ENCODE results near the gene MICAL3. TPM values are rescaled to one million over a fixed set of nuclear protein-coding genes. Genes with fewer than 3 reads are reported as not detected.

MICAL3 gene
- polyA plus RNA-seq, 1 donor from 2014 or later: 28.1 TPM

DNA sequence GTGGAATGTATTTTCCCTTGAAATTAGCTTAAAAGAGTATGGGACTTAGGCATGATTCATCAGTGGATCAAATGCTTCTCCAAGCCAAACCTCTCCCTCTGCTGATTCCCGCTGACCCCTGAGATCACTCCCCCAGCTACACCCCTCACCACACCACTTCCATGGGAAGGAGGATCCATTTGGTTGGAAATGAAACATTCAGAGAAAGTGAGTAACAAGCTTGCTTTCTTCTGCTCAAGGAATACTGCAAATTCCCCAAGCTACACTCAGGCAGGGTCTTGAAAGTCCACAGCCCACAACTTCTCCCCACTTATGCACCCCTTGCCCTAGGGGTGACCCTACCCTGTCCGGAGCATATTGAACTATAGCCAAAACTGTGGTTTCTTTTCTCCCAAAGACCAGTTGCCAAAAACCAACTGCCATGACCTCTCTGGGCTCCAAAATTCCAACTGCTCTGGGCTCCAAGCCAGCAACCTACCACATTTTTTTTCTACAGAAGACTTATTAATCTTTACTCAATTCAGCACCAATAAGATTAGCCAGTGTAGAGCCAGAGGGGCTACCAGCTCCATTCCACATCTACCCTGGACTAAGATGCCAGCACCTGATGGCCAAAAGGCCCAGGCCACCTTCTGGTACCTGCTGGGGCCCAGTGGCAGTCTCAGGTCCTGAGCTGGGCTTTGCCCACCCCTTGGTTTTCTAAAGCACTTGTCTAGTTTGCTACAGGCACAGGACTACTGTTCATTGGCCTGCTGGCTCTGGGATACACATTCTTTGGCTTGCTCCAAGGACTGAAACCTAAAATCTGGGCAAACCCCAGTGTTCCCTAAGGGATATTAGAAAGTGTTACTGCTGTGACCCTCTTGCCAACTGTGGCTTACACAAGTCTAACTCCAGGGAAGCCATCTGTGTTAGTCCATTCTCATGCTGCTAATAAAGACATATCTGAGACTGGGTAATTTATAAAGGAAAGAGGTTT lies 101.1 kb downstream of the MICAL3 start:
- TF ChIP-seq, protein P1, sequence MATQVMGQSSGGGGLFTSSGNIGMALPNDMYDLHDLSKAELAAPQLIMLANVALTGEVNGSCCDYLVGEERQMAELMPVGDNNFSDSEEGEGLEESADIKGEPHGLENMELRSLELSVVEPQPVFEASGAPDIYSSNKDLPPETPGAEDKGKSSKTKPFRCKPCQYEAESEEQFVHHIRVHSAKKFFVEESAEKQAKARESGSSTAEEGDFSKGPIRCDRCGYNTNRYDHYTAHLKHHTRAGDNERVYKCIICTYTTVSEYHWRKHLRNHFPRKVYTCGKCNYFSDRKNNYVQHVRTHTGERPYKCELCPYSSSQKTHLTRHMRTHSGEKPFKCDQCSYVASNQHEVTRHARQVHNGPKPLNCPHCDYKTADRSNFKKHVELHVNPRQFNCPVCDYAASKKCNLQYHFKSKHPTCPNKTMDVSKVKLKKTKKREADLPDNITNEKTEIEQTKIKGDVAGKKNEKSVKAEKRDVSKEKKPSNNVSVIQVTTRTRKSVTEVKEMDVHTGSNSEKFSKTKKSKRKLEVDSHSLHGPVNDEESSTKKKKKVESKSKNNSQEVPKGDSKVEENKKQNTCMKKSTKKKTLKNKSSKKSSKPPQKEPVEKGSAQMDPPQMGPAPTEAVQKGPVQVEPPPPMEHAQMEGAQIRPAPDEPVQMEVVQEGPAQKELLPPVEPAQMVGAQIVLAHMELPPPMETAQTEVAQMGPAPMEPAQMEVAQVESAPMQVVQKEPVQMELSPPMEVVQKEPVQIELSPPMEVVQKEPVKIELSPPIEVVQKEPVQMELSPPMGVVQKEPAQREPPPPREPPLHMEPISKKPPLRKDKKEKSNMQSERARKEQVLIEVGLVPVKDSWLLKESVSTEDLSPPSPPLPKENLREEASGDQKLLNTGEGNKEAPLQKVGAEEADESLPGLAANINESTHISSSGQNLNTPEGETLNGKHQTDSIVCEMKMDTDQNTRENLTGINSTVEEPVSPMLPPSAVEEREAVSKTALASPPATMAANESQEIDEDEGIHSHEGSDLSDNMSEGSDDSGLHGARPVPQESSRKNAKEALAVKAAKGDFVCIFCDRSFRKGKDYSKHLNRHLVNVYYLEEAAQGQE (IDR thresholded peaks at IDR 0.05; ENCODE audit: borderline replicate concordance): no peak
- no peak for TF ChIP-seq SMC3 (conservative IDR thresholded peaks at IDR 0.05; ENCODE audit: poor library complexity)
- TF ChIP-seq EZH2 (IDR thresholded peaks at IDR 0.05; ENCODE audit: borderline replicate concordance, insufficient read depth, low read length, poor library complexity, severe bottlenecking): no peak
- TF ChIP-seq POLR2AphosphoS5 (IDR thresholded peaks at IDR 0.05): no peak
- peaks cover 3% of the 10 kb centered on the region for H4K20me1 ChIP-seq (ENCODE audit: insufficient read depth)
- H3K9ac ChIP-seq (ENCODE audit: low read length): no peak overlapping the region
- no peaks in the 10 kb centered on the region for H3K27me3 ChIP-seq (ENCODE audit: insufficient read depth, low read depth, low read length)
- H2AFZ ChIP-seq (ENCODE audit: low read depth, low read length): no peak overlapping the region
- no peak overlapping the region for H3K4me2 ChIP-seq (ENCODE audit: low read length)
- peaks cover 7% of the 10 kb centered on the region for H3K79me2 ChIP-seq (replicated peaks; ENCODE audit: insufficient read depth, low read length)
- no peaks in the 10 kb centered on the region for H3K36me3 ChIP-seq (ENCODE audit: insufficient read depth, low read length)
- no peaks in the 10 kb centered on the region for H3F3A ChIP-seq (ENCODE audit: insufficient read depth, low read length, poor library complexity, severe bottlenecking)
- H3K4me3 ChIP-seq (ENCODE audit: low read length): no peak overlapping the region
- H3K9me3 ChIP-seq (ENCODE audit: low read length): no peaks in the 10 kb centered on the region
- no peaks in the 10 kb centered on the region for H3K9me2 ChIP-seq (ENCODE audit: insufficient read depth, low read length)
- no peak overlapping the region for H3K27ac ChIP-seq (ENCODE audit: low read length)

DNA sequence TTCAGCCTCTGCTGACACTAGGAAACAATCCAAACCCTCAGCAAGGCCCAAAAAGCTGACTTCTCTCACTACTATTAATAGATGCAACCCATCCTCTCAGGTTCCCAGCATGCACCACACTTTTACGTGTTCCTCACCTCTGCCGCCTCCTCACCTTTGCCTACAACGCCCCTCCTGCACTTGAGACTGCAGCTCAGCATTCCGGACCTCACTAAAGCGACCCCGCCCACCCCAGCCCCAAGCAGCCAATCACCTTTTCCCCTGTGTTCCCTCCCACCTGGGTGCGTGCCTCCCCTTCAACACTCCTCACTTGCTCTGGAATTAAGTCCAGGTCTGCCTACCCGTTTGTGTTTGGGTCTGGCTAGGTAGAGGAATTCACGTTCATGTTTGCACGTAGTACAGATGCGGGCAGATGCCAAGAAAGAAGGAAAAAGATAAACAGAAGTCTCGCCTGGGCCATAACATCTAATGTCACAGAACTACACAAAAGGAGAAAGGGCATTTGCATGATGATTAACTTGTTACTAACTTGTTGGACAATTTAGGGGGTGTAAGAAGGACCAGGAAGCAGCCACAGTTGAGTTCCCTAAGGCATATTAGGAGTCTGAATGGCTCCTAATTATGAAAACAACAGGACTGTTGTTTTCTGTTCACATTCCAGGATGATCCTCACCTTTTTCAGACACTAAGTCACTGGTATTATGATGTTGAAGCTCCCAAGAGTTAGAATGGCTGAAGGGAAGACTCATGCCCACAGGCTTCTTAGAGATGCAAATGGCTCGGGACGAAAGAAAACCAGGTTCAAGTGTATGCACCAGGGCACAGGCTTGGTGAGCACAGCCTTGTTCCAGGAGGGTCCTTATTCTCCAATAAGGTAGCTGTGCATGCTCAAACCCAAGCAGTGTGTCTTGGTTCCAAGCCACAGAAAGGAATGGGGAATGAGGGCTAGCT lies 102.2 kb downstream of the MICAL3 start:
- H3F3A ChIP-seq (ENCODE audit: insufficient read depth, low read length, poor library complexity, severe bottlenecking): no peaks in the 10 kb centered on the region
- no peaks in the 10 kb centered on the region for H3K27me3 ChIP-seq (ENCODE audit: insufficient read depth, low read depth, low read length)
- no peak overlapping the region for H3K4me2 ChIP-seq (ENCODE audit: low read length)
- no peak overlapping the region for H3K9ac ChIP-seq (ENCODE audit: low read length)
- H3K36me3 ChIP-seq (ENCODE audit: insufficient read depth, low read length): no peaks in the 10 kb centered on the region
- no peak overlapping the region for H3K27ac ChIP-seq (ENCODE audit: low read length)
- no peak overlapping the region for H2AFZ ChIP-seq (ENCODE audit: low read depth, low read length)
- H3K9me3 ChIP-seq (ENCODE audit: low read length): no peaks in the 10 kb centered on the region
- TF ChIP-seq EZH2 (IDR thresholded peaks at IDR 0.05; ENCODE audit: borderline replicate concordance, insufficient read depth, low read length, poor library complexity, severe bottlenecking) (no peak), RAD21 (conservative IDR thresholded peaks at IDR 0.05) (no peak), EP300 (conservative IDR thresholded peaks at IDR 0.05; ENCODE audit: poor library complexity, severe bottlenecking) (no peak), SMC3 (conservative IDR thresholded peaks at IDR 0.05; ENCODE audit: poor library complexity) (no peak), POLR2AphosphoS5 (IDR thresholded peaks at IDR 0.05) (no peak), TAF1 (IDR thresholded peaks at IDR 0.05; ENCODE audit: low read depth) (no peak)
- TF ChIP-seq, protein P1 (IDR thresholded peaks at IDR 0.05; ENCODE audit: borderline replicate concordance): no peak
- H3K4me3 ChIP-seq (ENCODE audit: low read length): no peak overlapping the region
- H4K20me1 ChIP-seq (ENCODE audit: insufficient read depth): peaks cover 3% of the 10 kb centered on the region
- H3K79me2 ChIP-seq (replicated peaks; ENCODE audit: insufficient read depth, low read length): peaks cover 7% of the 10 kb centered on the region
- no peaks in the 10 kb centered on the region for H3K9me2 ChIP-seq (ENCODE audit: insufficient read depth, low read length)

All from neural cell (in vitro differentiated cells).